Esophagus mucosa (tissue), 1 donor: ENCODE measurements around the gene MIR17HG. TPM values are rescaled to one million over a fixed set of nuclear protein-coding genes. Genes with fewer than 3 reads are reported as not detected.
"Not testable (repeated sequence)": the region's sequence is repeated elsewhere in the genome, so short reads cannot be mapped to it uniquely, and the experiment has no call there.

Source experiments
- ATAC-seq: fragments of 200-7000 bp; cut with Tn5 transposase; one replicate; pipeline ENCODE4 v1.9.1; 2020
- total RNA-seq: library from RNA; stranded (reverse); gene quantifications from one replicate; pipeline ENCODE4 v1.2.4, GENCODE V29; 2023
- donor health status: DM: yes; HTN: yes; CAD: no.

Gene MIR17HG
- total RNA-seq, 1 donor from 2014 or later = 3.5 TPM

DNA sequence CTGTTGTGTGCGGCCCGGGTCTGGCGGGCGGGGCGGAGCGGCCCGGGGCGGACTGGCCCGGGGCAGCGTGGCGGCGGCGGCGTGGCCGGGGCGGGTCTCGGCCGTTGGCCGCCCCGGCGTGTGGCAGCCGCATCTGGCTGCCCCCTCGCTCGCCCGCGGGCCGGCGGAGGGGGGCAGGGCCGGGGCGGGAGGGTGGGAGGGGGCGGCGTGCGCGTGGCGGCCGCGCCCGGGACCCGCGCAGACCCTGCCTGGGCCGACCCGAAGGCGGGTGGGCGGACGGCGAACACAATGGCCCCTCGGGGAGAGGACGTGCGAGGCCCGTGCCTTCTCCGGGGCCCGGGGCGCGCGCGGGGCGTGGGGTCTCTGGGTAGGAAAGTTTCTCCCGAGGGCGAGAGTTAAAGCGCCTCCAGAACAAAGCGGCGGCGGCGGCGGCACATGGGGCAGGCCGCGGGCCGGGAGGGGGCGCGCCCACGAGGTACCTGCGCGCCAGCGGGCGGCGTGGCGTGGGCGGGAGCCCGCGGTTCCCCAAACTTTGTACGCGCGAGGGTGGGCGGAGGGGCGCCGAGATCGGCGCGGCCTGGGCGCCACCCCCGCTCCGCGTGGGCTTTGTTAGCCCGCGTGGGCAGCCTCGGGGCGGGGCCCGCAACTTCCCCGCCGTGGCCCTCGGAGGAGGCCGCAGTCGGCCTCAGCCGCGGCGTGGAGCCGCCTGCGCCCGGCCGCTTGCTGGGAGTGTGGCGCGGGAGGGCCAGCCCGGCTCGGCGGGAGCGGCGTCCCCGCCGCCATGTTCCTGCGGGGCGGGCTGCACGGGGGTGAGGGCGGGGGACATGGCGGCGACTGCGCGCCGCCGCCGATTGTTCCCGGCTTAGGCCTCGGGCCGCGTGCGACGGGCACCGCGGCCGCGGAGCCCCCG is 764 bp downstream of the MIR17HG start:
- ATAC-seq = peak; percentile 67

DNA sequence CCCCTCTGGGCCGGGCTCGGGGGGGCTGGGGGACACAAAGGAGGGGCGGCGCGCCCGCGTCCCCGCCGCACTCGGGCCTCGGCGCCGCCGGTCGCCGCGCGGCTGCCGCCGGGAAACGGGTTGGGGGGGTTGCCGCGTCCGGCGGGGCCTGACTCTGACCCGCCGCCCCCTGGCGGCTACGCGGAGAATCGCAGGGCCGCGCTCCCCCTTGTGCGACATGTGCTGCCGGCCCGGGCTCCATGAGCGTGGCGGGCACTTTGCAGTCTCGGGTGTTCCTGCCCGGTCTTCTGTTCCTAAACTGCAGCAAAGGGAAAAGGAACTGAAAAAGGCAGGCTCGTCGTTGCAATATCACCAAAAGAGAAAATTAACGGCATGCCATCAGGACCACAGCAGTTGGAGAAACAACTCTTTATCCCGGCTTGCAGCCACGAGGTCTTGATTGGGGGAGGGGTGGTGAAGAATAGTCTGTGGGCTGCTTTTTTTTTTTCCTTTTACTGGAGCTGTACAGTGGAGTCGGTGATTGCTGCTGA is 1.5 kb downstream of the MIR17HG start:
- peak; percentile 85 for ATAC-seq

GRCh38 chr13:91349992-91350911 is 2.8 kb downstream of the MIR17HG start:
- ATAC-seq = no peak

- no peak for ATAC-seq
Observed at GRCh38 chr13:91351123-91351522, 3.6 kb downstream of the MIR17HG start.

DNA sequence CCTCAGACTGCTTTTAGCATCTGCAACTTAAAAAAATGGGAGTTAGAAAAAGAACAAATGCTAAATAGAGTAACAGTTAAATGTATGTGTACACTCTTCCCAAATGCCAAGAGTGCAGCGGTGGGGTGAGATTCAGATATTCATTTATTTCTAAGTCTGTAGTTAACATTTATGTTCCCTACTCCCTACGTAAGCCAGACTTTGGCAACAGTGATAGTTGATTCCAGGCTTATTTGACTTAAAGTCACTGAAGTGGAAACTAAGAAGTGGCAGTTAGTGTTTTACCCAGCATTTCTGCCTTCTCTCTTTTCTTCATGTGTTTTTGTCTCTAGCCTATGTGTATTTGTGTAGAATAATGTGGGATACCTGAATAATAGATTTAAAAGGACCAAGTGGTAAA is 4.5 kb downstream of the MIR17HG start:
- no peak for ATAC-seq

DNA sequence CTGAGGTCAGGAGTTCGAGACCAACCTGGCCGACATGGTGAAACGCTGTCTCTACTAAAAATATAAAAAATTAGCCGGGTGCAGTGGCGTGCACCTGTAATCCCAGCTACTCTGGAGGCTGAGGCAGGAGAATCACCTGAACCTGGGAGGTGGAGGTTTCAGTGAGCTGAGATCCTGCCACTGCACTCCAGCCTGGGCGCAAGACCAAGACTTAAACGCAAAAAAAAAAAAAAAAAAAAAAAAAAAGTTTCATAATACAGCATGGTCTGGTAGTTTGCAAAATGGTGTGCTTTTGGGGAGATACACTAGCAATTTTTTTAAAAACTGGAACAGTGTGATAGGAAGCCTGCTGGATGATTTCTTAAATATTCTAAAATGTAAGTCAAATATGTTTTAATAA is 5.4 kb downstream of the MIR17HG start:
- ATAC-seq = not testable (repeated sequence)

DNA sequence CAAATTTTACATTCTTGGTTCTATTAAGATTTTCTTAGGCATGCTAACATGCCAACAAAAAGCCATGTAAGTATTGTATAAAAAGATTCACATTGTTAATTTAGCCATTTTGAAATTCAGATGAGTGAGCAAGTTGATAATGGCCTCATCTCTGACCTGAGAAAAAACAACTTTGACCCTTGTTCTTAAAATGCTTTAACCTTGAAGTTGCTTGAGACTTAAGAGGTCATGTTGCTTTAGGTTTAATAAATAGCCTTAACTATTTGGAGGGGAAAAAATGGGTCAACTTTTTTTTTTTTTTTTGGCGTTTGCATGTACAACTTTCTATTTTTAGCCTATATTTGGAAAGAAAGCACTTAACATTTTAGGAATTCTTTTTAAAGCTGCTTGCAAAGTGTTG is 6.0 kb downstream of the MIR17HG start:
- no peak for ATAC-seq

DNA sequence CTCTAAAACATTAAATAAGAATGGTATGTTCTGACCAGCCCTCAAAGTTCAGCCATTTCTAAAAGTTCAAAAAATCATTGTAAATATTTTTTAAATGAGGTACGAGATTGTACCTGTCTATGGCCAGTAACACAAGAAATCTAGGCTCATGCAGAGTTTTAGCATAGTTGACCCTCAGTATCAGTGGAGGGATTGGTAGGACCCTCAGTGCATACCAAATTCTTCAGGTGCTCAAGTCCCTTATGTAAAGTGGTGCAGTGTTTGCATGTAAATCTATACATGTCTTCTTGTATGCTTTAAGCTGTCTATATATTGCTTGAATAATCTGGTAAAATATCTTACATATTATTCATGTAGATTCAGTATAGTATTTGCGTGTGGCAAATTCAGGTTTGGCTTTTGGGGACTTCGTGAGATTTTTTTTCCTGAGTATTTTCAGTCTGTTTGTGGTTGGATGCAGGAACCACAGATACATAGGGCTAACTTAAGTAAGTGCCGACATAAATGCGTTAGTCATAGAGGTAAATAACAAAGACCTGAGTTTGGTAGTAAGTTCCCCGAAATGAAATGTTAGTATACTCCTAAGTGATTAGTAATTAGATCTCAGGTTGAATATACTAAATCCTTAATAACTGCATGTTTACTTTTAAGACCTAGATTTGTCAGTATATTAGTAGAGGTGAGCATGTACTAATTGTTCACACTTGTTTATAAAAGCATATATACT is 7.8 kb downstream of the MIR17HG start:
- no peak for ATAC-seq

DNA sequence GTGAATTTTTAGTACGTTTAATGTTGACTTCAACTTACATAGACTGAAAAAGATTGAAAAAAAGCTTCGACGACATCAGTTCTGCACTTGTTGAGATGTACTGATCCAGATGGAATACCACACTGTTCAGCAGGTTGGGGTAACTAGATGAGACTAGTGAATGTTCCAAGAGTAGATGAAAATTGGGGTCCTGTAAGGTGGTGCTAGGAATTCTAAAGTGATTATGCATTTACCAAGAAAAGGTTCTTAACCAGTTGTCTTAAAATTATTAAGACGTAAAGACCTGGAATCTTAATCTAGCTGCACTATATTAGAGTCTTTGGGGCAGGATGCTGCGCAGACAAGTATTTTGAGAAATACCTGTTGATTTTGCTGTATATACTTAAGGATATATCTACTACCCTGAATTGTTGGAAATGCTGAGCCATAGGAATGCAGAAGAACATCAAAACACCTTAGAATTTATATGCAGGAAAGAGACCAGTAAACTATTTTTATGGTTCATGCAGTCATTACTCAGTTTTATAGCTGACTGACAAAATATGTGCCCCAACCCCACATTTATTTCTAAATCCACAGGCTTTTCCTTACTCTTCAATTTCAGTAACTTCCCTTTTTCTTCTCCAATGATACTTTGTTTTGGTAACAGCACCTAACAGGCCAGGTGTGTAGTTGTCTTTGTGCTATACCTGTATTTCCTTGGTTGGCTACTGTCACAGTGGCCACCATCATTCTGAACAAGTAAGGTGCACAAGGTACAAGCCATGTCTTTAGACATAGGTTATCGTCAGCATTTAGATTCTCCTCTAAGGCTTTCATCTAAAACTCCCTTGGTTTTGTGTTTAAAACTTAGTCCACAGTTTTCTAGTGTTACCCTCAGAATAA is 8.6 kb downstream of the MIR17HG start:
- ATAC-seq = no peak

- ATAC-seq = no peak
Observed at GRCh38 chr13:91356919-91357612, 9.6 kb downstream of the MIR17HG start.

DNA sequence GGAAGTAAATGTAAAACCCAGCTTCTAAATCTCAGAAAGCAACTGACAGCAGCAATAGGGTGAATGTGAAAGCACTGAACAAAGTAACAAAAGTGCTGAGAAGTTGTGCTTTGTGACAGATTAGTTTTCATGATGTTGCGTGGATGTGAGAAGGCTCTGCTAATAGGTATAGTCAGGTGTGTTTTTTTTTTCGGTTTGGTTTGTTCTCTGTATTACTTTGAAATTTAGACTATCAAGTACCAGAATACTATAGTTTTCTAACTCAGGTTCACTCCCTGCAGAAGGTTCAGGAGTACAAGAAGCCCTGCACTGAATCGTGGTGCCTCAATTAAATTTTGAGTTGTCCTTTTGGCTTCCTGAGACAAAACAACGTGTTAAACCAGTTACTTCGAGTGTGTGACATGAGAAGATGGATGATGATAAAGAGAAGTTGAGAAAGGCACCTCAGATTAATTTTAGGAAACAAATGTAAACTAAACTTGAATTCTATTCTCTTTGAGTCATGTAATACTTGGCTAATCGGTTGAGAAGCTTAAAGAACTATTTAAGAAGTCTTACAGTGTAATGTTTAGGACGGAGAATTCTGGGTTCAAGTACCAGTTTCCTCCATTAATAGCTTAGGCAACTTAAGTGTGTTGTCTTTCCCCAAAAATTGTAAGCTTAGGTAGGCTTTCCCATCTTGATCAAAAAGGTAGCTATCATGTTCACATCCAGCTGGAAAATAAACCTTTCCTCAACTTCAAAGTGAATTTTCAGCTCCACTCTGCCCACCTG is 10.3 kb downstream of the MIR17HG start:
- no peak for ATAC-seq

GRCh38 chr13:91358387-91358782 is 10.9 kb downstream of the MIR17HG start:
- ATAC-seq = no peak

DNA sequence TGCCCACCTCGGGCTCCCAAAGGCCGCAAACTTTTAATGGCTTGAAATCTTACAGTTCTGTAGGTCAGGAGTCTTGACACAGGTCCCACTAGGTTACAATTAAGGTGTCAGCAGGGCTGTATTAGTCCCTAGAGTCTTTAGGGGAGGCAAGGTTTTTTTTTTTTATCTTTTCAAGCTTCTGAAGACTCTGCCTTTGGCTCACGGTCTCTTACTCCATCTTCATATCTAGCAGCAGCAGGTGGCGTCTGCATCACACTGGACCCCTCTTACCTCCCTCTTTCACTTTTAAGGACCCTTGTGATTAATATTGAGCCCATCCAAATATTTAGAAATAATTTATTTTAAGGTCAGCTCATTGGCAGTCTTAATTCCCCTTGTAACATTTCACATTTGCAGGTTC is 11.6 kb downstream of the MIR17HG start:
- no peak for ATAC-seq

GRCh38 chr13:91359631-91360030 is 12.1 kb downstream of the MIR17HG start:
- ATAC-seq = no peak

DNA sequence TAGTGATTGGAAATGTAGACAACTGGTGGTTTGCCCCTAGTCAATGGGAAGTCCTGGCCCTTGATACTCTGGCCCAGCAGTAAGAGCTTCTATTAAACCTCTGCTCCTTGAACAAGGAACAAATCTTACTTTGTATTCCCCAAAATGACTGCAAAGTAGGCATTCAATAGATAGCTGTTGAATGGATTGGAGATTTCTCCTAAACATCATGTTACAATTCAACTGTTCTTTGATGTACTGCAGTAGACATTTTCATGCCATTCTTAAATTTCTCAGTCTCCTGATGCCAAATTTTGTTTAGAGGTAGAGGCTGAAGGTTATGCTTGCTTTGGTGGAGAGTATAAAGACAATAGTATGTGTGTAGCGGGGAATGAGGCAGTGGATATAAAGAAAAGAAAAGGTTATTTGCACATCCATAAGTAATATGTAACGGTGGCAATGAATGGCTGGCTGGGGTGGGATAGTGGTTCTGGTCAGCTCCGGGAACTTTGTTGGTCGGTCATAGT is 12.8 kb downstream of the MIR17HG start:
- no peak for ATAC-seq

DNA sequence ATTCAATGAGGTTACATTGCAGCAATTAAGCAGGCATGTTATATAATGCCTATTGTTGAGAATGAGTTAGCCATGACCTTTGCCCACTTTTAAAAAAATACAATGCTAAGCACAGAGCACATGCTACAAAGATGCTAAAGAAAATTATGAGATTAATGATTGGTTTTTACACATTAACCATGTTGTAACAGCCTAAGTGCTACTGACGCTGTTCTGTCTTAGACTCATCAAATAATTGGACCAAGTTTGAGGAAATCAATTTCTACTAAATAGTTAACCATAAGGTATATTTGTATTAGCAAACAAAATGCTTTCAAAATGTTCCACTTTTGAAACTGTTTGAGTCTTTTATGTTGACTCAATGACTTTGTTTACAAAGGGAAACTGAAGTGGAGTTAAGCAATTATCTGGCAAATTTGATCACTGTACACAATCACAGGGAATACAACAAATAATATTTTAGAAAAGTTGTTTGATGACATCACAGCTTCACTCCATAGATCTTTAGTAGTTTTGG is 14.3 kb downstream of the MIR17HG start:
- no peak for ATAC-seq

DNA sequence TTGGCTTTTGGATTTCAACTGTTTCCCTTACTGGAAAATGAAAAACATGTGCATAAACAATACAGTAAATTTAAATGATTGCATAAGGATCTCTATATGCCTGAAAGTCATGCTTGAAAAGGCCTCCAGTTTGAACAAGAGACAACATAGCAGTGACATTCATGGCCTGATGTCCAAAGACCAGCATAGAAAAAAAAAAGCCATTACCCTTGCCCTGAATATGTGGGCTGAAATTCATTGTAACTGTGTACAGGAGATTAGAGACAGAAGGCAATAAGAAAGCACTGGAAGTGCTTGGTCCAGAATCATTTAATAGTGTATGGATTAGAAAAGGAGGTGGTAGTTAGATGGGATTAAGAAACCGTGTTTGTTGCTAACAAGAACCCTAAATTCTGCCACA is 15.4 kb downstream of the MIR17HG start:
- no peak for ATAC-seq

DNA sequence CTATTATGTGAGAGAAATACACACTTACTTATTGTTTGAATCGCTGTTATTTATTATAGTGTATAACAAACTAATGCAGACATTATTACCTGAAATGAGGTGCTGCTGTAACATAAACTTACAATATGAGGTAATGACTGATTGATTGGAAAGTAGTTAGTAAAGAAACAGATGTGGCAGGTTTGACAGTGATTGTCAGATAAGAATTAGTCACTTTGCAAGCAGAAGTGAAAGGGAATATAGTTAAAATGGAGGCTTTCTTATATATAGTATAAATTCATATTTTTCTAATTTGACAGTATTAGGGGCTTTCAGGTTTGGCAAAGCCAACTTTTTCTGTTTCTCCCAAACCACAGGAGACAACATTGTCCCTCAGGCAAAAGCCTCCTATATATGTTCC is 20.6 kb downstream of the MIR17HG start:
- ATAC-seq = no peak

- ATAC-seq = no peak
Observed at GRCh38 chr13:91368676-91369440, 21.4 kb downstream of the MIR17HG start.
